Gastroesophageal sphincter (tissue), 3 donors: ENCODE measurements around the gene ROBO1.

Experiments
- CTCF ChIP-seq, 4 experiments: fragments of 200-600 bp in 2 of 4; fragments of 450-650 bp in 2 of 4; sonication (generic) in 1 of 4; IDR thresholded peaks; one replicate each; pipeline ENCODE4 v1.5.1; 2017 to 2019; ENCODE audit warnings: antibody characterized with exemption in 4 of 4, mild to moderate bottlenecking in 2 of 4, moderate library complexity in 2 of 4
- EP300 ChIP-seq: sonication (generic); formaldehyde crosslinking; IDR thresholded peaks from one replicate; pipeline ENCODE4 v1.6.1; 2017; ENCODE audit warnings: antibody characterized with exemption, mild to moderate bottlenecking
- POLR2A ChIP-seq, 2 donors: fragments of 450-650 bp; IDR thresholded peaks; one replicate each; pipeline ENCODE4 v1.6.1; 2017; ENCODE audit warnings: antibody characterized with exemption in 2 of 2, mild to moderate bottlenecking in 2 of 2, moderate library complexity in 1 of 2
- POLR2AphosphoS5 ChIP-seq: sonication (generic); formaldehyde crosslinking; IDR thresholded peaks from one replicate; pipeline ENCODE4 v1.6.1; 2017; ENCODE audit warnings: antibody characterized with exemption

- TF ChIP-seq CTCF (IDR thresholded peaks at IDR 0.05) (no peak), POLR2AphosphoS5 (no peak), EP300 (no peak), POLR2A (IDR thresholded peaks at IDR 0.05) (no peak)
Observed at GRCh38 chr3:79113876-79114275, 653.9 kb downstream of the ROBO1 start.
